ENCODE measurements around the gene MGAT5.

- no peak for TF ChIP-seq CTCF (IDR thresholded peaks at IDR 0.05)
- TF ChIP-seq POLR2A (IDR thresholded peaks at IDR 0.05): no peak
Measured at GRCh38 chr2:134257965-134258683, 4.3 kb downstream of the MGAT5 start.
